Kidney capillary endothelial cell (primary cell): Measurements from ENCODE around the gene FBXL13.
"Not testable (repeated sequence)": the region's sequence is repeated elsewhere in the genome, so short reads cannot be mapped to it uniquely, and the experiment has no call there.

ENCODE experiments used
- DNase-seq: peaks from one replicate; pipeline ENCODE4 v3.0.0-alpha.2; 2018; ENCODE audit warnings: low spot score

The FBXL13 gene

GRCh38 chr7:102817616-102818573, 256.7 kb downstream of the FBXL13 start:
- DNase-seq: no peak

- DNase-seq: peak; percentile 63
These were observed 260.5 kb downstream of the FBXL13 start for GRCh38 chr7:102814025-102814471.

GRCh38 chr7:102813191-102814024, 261.2 kb downstream of the FBXL13 start:
- DNase-seq: no peak

- no peak for DNase-seq
These were observed 262.5 kb downstream of the FBXL13 start for GRCh38 chr7:102811942-102812678.

GRCh38 chr7:102810916-102811315, 263.7 kb downstream of the FBXL13 start:
- DNase-seq: no peak

- DNase-seq: no peak
These were observed 268.0 kb downstream of the FBXL13 start for GRCh38 chr7:102806613-102807012.

GRCh38 chr7:102795987-102796595, 278.5 kb downstream of the FBXL13 start:
- DNase-seq: not testable (repeated sequence)

- peak; percentile 42 for DNase-seq
These were observed 280.0 kb downstream of the FBXL13 start for GRCh38 chr7:102794567-102794966.

- DNase-seq: not testable (repeated sequence)
These were observed 282.8 kb downstream of the FBXL13 start for GRCh38 chr7:102791831-102792230.

GRCh38 chr7:102791367-102791766, 283.2 kb downstream of the FBXL13 start:
- peak; percentile 51 for DNase-seq

- DNase-seq: not testable (repeated sequence)
These were observed 284.1 kb downstream of the FBXL13 start for GRCh38 chr7:102790364-102791100.

GRCh38 chr7:102788770-102789169, 285.8 kb downstream of the FBXL13 start:
- DNase-seq: not testable (repeated sequence)

- not testable (repeated sequence) for DNase-seq
These were observed 293.7 kb downstream of the FBXL13 start for GRCh38 chr7:102780926-102781325.

- not testable (repeated sequence) for DNase-seq
These were observed 295.9 kb downstream of the FBXL13 start for GRCh38 chr7:102778663-102779062.

GRCh38 chr7:102776217-102776616, 298.4 kb downstream of the FBXL13 start:
- not testable (repeated sequence) for DNase-seq

GRCh38 chr7:102770467-102770866, 304.1 kb downstream of the FBXL13 start:
- not testable (repeated sequence) for DNase-seq

- not testable (repeated sequence) for DNase-seq
These were observed 304.9 kb downstream of the FBXL13 start for GRCh38 chr7:102769657-102770192.

- DNase-seq: not testable (repeated sequence)
These were observed 311.2 kb downstream of the FBXL13 start for GRCh38 chr7:102763295-102763905.
